Pons (tissue), 1 donor: ENCODE results near the gene ACSF2.
"Not testable (repeated sequence)": the region's sequence is repeated elsewhere in the genome, so short reads cannot be mapped to it uniquely, and the experiment has no call there.

Source experiments
- DNase-seq: peaks from one replicate; pipeline ENCODE4 v3.0.0-alpha.2; 2016; ENCODE audit warnings: low spot score

The ACSF2 gene

DNA sequence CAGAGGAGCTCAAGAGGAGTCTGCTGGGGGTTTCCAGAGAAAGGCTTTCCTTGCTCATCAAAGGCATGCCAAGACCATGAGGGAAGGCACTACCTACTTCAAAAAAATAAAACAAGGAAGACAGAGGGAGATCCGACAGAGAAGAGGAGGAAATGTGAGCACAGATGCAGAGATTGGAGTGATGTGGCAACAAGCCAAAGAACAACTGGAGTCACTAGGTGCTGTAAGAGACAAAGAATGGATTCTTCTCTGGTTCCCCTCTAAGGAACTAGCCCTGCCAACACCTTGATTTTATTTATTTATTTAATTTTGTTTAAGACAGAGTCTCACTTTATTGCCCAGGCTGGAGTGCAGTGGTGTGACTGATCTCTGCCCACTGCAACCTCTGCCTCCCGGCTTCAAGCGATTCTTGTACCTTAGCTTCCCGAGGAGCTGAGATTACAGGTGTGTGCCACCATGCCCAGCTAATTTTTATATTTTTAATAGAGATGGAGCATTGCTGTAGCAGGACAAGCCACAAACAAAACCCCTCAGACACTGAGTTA lies 13.8 kb upstream of the ACSF2 start:
- DNase-seq: no peak

DNA sequence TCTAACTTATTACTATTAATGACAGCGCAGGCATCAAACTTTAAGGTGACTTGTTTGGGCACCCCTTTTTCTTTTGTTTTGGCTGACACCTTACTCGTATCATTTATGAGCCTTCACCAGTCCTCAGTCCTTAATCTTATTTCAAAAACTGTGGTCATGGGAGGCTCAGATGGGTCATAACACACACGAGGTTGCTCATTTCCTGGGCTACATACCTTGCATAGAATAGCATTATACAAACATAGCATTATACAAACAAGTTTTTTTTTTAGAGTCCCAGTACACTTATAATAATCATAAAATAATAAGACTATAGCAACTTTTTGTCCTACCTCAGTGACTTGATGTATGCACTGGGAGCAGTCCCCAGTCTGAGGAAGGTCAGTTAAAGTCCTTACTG lies 11.2 kb upstream of the ACSF2 start:
- DNase-seq: no peak

DNA sequence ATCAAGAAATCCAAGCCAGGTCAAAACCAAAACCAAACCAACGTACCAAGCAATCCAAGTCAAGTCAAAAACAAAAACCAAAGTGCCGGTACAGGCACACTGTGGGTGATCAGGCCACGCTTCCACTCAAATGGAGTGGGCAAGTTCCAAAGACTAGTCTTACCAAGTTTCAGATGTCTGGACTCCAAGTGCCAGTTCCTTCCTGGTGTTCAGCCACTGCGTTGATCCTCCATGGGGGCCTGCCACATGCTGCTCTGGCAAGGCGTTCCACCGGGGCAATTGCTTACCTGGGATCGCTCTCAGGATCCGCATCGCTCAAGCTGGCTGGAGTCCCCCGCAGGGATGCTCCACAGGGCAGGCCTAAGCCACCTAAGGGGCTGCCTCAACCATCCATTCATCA lies 6.4 kb upstream of the ACSF2 start:
- DNase-seq: not testable (repeated sequence)

DNA sequence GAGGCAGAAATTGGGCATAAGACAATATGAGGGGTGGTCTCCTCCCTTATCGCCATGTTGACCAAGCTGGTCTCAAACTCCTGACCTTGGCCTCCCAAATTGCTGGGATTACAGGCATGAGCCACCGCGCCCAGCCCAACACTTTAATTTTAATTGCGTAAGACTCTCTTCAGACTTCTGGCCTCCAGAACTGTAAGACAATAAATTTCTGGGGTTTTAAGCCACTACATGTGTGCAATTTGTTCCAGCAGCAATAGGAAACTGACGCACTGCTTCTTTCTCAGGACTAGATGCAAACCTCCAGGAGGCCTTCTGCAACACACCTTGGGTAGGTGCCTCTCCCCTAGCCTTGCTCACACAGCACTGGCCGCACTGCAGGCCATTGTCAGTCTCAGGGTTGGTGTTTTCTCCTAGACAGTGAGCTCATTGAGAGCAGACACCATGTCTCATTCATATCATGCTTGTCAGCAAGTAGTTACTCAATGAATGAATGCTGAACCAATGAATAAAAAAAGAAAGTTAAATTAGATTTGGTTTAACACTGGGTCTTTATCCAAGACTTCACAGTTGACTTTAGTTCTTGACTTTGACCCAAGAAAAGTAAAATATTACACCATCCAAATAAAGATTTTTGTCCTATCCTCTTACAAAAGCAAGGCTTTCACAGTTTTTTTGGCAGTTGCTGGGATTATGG lies 5.5 kb upstream of the ACSF2 start:
- DNase-seq: no peak

DNA sequence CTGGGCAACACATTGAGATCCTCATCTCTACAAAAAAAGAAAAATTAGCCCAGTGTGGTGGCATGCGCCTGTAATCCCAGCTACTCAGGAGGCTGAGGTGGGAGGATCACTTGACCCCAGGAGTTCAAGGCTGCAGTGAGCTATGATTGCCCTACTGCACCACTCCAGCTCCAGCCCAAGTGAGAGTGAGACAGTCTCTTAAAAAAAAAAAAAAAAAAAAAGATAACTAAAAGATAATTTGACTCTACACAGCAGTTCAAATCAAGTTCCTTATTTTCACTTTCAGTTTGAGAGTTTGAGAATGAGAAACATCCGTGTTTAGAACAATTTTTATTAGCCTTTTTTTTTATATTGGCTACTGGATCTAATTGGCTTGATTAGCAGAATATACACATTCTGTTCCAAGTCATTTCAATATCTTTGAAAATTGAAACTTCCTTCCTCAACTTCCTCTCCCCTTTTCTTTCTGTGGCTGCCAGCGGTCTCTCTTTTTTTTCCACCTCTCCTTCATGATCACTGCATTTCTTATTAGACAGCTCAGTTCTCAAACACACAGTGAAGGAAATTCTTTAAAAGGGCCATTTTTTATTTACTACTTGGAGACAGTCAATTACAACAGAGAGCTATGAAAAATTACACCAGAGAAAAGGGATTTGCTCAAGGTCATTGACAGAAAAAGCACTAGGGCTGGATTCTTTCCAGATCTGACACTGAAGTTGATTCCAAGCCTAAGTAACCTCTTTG lies 4.5 kb upstream of the ACSF2 start:
- DNase-seq: peak; percentile 52

DNA sequence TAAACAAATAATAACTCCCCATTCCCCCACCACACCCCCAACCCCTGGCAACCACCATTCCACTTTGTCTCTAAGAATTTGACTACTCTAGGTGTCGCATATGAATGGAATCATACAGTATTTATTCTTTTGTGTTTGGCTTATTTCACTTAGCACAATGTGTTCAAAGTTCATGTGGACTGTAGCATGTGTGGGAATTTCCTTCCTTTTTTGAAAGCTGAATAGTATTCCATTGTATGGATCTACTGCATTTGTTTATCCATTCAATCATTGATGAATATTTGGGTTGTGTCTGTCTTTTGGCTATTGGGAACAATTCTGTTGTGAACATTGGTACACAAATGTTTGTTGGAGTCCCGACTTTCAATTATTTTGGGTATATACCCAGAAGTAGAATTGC lies 3.3 kb upstream of the ACSF2 start:
- no peak for DNase-seq

DNA sequence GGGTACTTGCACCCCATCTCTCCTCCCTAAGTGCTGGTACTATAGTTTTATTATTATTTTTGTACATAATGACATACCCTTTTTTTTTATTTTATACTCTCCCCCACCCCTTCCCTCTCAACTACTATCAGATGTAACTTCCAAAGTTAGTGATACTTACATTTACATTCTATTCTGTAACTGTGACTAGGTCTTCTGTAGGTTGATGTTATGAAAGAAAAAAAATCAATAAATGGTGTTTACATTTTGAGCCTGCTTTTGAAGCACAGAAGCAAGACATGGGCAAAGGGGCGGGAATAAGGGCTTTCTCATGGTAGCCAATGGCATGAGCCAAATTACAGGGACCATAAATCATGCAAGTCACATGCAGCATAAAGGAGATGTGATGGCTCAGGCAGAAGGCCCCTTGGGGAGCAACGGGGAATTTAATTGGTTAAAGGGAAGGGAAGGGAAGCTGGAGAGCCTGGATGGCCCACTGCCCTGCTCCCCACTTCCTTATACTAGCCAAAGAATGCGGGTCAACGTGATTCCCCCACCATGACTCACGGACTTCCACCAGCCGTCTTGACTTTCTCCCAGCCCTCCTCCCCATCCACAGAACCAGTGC lies 2.4 kb upstream of the ACSF2 start:
- DNase-seq: peak; percentile 7

DNA sequence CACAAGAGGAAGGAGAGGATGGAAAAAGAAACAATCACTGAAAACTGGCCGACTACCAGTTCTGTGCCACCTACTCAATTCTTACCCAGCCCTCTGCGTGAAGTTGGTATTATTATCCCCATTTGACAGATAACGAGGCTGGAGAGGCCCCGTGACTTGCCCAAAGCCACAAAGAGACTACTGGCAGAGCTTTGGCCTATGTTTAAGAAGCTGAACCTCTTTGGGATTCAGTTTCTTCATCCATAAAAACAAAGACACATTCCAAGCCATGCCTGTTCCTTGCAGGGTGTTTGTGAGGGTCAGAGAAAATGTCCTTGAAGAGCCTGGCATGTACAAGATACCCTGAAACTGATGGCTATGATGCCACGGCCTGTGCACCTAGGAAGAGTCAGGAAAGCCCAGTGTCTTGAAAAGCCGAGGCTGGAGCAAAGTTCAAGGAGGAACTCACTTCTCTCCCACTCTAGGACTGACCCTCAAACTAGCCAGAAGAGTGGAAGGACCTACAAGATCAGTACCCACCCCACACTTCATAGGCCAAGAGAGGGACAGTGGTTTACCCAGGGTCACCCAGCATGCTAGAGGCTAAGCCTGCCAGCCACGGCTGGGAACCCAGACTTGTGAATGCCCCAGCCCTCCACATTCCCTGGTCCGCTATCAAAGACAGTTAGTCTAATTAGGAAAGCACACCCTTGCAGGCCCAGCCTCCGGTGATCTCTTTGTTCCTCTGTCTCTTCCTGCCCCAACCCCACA lies 1.6 kb upstream of the ACSF2 start:
- peak; percentile 1 for DNase-seq

DNA sequence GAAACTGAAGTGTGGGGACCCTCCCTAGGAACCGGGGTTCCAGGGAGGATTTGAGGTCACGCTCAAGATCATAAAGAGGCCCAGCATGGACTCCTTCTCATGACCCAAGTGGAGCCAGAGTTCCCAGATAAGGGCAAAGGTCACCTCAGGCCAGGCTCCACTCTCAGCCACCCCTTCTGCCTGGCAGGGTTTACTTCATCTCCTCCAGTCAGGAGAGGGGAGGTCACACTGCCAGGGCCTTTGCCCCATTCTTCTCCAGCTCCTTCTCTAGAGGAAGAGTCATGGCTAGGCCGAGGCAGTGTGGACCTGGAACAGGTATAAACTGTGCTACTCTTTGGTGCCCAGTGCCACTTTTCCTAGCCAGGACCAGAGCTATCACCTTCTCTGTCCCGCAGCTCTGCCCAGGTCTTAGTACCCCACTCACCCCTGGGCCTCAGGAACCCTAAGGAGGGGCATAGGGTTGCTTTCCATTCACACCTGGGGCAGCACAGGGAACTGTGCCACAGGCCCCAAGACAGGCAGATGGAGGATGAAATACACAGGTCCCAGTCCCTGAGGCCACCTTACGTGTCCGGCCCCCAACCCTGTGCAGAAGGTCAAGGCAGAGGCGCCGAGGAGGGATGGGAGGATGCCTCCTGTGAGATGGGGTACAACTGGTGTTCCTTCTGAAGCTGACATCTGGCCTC lies 879 bp upstream of the ACSF2 start:
- DNase-seq: no peak

DNA sequence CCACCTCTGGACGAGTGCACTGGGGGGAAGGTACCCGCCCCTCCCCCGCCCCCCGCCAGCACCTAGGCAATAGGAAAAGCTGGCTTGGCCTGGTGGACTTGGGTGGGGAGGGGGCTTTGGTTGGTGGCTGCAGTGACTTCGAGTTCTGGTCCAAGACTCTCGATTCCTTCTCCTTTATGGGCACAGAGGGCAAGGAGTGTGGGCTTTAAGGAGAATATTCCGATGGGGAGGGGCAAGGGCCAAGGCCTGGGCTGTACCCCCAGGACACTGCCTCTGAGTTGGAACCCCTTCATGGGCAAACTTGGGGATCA lies 409 bp downstream of the ACSF2 start:
- no peak for DNase-seq

DNA sequence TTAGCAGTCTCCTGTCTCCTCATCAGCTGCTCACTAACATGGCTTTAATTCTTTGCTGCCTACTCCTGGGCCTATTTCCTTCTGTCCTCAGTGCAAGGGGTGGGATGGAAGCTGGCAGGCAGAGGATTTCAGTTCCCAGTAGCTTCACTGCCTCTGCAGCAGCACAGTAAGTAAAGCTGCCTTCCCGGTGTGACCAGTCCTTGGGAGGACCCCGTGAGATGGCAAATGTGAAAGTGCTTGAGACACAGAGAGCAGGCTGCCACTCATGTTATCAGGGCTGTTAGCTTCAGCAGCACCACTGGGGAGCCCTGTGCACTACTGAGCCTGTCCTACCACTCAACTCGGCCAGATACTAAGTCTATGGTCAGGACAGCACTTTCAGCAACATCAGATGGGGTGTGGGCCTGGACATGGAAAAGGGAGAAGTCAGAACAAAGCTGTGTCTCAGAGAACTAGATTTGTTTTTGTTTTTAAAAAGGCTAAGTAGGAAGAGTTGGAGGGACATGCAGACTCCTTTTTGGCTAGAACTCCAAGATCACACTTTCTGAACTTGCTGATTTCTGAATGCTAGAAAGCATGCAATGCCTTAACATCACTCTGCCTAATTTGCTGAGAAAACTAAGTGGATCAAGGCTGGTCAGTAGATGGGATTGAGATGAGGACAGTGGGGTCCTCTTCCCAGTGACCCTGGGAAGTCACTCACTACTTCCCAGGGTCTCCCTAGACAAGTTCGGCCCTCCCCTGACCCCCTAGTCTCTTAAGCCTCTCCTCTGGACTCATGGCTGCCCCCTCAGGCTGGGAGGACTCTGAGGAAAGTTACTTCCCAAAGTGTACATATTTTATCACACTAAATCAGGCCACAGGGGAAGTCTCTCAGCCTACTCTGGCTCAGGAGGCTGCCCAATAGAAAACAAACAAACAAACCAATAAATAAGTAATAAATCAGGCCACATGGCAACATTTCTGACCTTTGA lies 1.1 kb downstream of the ACSF2 start:
- DNase-seq: peak; percentile 12

DNA sequence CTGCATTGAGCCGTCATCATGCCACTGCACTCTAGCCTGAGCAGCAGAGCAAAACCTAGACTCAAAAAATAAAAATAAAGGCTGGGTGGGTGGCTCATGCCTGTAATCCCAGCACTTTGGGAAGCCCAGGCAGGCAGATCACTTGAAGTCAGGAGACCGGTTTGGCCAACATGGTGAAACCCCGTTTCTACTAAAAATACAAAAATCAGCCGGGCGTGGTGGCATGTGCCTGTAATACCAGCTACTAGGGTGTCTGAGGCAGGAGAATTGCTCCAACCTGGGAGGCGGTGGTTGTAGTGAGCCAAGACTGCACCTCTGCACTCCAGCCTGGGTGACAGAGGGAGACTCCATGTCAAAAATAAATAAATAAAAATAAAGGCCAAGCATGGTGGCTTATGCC lies 2.1 kb downstream of the ACSF2 start:
- not testable (repeated sequence) for DNase-seq

DNA sequence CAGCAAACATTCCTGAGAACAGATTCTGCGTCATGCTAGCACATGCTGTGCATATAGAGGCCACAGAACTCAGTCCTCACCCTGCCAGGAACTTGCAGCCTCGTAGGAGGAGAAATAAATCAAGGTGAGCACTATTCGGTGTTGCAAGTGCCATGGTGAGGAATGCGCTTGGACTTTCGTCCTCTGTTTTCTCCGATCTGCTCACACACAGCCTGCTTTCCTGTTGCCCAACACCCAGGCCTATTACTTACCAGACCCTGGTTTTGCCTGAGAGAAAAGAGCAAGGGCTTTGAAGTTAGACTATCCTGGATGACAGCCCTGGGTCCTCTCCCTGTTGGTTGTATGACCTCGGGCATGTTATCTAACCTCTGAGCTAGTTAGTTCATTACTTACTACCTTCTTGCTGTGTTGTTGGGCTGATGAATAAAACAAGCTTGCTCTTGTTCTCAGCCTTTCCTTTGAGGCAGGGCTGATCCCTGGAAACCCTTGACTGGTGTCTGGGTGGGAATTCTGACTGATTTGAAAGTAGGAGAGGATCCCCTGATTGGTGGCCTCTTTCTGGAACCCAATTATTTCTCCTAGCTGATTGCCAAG lies 2.9 kb downstream of the ACSF2 start:
- no peak for DNase-seq

DNA sequence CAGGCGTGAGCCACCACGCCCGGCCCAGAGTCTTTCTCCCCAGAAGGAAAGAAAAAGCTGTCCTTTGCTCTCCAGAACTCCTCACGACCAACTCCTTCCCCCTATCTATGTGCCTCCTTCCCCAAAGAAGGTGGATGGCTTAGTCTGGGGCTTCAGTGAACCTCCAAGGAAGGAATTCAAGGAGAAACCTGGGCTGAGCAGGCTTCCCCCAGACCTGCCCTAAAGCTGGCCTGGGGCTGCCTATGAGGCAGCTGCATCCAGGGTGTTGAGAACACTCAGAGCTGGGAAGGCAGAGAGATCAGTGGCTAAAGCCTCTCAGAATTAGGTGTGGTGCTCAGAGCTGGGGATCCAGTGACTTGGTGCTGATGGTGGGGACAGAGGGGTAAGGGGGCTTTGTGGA lies 3.8 kb downstream of the ACSF2 start:
- no peak for DNase-seq

DNA sequence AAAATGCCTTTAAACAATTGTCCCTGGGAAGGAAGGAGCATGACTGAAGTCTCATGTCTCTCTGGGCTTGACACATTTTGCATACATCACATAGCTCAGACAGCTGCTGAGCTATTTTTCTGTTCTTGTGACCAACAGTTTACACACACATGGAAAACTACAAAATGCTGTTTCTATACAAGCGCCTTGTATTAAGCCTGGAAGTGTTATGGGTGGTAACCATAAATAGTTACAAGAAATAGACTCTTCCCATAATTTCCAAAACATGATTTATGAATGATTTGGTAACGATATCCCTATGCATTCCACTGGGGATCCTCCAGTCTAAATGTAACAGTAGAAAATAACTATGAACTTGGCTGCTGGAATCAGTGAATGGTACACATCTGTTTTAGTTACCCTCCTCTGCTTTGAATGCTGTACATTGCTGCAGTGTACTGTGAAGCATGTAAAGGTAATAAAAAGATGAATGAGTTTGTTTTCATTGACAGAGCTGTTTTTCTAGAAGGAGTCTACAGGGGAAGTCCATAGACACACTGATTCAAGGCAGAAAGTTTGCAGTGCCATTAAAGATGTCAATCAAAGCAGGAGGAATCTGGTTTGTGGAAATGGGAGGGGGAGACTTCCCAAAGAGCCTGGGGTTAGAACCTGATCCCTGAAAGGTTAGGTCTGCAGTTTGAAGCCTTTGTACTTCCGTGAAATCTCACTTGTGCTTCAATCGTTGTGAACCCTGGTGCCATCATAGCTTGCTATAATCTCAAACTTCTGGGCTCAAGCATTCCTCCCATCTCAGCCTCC lies 5.0 kb downstream of the ACSF2 start:
- DNase-seq: no peak

DNA sequence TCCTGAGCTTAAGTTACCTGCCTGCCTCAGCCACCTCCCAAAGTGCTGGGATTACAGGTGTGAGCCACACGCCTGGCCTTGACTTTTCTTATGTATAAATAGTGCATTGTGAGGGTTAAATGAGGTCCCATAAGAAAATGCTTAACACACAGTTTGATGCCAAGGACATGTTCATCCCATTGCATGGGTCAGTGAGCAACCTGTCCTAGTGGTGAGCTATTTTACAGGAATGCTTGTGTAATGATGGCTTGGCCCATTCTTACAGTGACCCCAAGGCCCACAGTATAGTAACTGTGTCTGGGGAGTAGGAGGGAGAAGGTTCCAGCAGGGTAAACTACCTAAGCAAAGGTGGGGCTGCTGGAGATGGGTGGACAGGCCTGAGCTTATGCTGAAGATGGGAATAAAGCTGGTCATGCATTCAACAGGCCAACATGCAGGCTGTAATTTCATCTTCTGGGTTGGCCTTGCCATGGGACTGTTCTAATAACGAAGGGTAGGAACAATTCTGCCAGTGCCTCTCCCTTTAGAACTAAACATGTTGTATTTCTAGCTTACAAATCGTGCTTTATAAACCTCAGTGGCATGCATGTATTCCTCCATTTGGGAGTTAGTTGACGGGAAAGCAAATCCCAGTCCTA lies 6.2 kb downstream of the ACSF2 start:
- no peak for DNase-seq

DNA sequence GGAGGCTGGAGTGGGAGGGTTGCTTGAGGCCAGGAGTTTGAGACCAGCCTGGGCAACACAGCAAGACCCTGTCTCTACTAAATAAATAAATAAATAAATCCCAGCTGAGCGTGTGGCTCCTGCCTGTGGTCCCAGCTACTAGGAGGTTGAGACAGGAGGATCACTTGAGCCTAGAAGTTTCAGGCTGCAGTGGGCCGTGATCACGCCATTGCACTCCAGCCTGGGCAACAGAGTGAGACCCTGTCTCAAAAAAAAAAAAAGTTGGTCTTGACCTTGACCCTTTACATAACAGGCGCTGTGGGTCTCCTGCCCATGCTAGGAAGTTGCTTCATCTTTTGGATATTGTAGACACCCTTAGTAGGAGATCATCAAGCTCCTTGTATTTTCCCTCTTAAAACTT lies 11.4 kb downstream of the ACSF2 start:
- no peak for DNase-seq

DNA sequence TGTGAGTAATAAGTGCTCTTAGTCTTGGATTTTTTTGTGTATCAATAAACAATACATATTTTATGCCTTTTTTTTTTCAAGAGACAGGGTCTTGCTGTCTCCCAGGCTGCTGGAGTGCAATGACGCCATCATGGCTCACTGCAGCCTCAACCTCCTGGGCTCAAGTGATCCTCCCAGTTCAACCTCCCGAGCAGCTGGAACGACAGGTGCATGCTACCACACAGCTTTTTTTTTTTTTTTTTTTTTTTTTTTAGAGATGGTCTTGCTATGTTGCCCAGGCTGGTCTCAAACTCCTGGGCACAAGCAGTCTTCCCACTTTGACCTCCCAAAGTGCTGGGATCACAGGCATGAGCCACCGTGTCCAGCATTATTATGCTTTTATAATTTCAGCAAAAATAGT lies 13.0 kb downstream of the ACSF2 start:
- DNase-seq: no peak
